HG03378 (cell line): ENCODE results near the gene CSTB.

Experiments
- ATAC-seq: cut with Tn5 transposase; IDR thresholded peaks from one replicate; pipeline ENCODE4 v1.9.1; 2021; ENCODE audit warnings: mild to moderate bottlenecking, moderate library complexity; ENCODE audit not compliant: unreplicated experiment

CSTB gene

DNA sequence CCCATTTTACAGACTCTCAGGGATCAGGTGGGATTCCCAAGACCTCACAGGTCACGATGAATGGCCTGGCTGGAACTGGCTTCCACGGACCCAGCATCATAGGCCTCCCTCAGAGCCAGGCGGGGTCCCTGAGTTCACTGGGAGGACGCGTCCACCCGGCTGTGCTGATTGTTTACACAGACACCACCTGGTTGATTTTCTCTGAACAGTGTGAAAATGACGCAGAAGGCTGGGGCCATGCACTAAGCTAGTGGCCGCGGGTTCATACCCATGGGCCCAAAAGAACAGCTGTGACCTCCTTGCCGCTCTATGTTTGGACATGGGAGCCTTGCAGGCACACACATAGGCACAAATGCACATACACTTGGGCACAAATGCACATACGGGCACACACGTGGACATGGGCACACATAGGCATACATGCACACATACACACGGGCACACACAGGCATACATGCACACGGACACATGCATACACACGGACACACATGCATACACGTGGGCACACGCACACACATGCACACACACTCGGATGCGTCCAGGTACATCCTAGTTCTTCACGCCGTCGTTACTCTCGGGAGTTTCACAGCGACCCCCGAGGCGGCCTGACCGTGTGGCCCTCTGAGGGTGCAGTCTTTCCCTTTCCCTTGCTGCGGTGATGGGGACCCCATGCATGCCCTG lies 23.2 kb downstream of the CSTB start:
- no peak for ATAC-seq

DNA sequence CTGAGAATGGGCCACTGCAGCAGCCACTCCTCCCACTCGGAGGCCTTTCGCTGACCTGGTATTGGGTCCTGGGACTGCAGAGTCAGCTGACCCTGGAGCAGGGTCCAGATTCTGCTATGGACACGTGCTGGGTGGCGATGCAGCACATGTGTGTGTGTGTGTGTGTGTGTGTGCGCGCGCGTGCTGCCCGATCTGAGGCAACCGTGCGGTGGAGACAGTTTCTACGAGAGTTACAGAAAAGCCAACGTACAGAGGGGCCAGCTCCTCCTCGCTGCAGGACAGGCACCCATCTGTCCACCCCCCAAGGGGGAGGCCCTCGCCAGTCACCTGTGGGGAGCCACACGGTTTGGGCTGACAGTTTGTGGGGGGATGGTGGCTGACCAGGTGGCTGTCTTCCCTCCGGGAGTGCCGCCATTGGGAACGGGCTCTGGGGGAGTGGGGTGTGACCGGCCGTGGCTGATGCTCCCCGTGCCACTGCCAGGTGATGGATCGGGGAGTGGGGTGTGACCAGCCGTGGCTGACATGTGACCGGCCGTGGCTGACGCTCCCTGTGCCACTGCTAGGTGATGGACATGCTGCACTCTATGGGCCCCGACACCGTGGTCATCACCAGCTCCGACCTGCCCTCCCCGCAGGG lies 24.0 kb downstream of the CSTB start:
- no peak for ATAC-seq

- ATAC-seq, result no peak
These were observed 25.6 kb downstream of the CSTB start for GRCh38 chr21:43750339-43751033.

DNA sequence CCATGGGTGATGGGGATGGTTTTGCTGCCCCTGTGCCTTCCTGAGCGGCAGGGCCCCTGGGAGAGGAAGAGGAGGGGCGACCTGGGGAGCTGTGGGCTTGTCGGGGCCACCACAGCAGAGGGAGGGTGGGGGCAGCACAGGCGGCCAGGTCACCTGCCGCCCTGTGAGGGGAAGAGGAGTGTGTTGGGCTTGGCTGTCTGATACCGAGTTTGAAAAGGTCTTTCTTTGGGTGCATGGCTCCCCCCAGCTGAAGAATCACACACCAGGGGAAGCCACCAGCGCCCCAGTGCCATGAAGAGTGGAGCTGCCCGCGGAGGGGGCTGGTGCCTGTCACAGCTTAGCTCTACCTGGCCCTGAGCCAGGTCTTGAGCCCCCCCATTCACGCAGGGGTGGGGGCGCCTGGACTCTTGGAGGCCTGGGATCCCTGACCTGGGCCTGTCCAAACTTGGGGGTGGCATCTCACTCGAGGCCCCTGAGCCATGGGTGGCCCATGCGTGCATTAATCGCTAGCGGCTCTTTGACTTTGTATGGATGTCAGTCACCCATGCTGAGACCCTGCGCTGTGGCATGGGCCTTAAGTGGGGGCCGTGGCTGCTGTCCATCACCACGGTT lies 26.4 kb downstream of the CSTB start:
- no peak for ATAC-seq

- no peak for ATAC-seq
These were observed 27.5 kb downstream of the CSTB start for GRCh38 chr21:43748622-43749021.

DNA sequence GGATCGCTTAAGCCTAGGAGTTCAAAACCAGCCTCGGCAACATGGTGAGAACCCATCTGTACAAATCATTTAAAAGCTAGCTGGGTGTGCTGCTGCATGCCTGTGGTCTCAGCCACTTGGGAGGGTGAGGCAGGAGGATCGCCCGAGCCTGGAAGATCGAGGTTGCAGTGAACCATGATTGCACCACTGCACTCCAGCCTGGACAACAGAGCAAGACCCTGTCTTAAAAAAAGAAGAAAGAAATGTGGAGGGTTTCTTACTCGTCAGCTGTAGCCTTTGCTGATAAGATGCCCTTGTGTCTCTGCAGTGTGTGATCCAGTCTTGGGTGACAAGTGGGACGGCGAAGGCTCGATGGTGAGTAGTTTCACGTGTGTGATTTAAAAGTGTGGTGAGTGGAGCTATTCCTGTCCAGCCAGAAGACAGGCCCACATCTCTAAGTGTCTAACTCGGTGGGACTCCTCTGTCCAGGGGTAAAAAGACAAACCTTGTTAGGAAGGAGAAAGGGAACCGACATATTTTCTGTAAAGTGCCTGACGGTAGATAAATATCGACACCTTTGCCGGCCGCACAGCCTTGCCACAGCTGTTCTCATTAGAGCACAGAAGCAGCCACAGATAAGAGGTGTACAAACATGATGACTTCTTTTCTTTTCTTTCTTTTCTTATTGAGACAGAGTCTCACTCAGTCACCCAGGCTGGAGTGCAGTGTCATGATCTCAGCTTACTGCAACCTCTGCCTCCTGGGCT lies 30.2 kb downstream of the CSTB start:
- ATAC-seq, result no peak

- no peak for ATAC-seq
These were observed 31.4 kb downstream of the CSTB start for GRCh38 chr21:43744725-43745124.

DNA sequence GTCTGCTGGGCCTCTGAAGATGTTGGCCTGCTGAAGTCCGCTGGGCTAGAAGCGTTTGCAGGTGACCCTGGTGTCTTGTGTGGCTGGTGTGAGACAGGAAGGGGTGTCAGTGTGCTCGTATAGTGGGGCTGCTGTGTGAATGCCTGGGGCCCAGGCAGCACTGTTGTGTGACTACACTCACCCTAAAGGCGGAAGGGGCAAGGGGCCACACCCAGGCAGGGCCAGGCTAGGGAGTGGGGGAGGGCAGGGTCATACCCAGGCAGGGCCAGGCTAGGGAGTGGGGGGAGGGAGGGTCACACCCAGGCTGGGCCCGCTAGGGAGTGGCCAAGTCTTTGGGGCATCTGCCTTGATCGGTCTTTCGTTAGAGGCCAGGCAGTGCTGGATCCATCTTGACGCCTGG lies 32.2 kb downstream of the CSTB start:
- ATAC-seq, result no peak

DNA sequence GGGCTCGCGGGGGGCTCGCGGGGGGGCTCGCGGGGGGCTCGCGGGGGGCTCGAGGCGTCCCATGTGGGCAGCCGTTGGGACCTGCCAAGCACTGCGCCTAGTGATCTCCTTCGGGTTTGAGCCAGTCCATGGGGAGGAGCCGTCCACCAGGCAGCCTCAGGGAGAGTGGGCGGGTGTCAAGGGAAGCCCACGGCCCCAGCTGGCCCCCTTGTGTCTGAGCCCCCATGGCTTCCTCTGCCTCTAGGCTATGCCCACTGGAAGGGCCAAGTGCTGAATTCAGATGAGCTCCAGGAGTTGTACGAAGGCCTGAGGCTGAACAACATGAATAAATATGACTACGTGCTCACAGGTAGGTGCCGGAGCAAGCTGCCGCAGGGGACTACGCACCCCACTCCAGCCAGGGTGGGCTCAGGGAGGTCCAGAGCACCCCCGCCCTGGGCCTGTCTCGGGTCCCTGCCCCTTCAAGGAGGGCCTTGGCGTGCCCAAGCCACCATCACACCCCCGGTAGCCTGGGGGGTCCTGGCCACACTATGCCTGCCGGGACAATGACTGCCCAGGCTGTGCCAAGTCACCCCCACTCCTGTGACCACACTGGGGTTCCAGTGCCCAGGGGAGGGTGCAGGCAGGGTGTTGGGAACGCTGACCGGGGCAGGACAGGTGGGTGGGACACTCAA lies 34.5 kb downstream of the CSTB start:
- no peak for ATAC-seq

- ATAC-seq, result no peak
These were observed 35.5 kb downstream of the CSTB start for GRCh38 chr21:43740497-43741156.

- no peak for ATAC-seq
These were observed 36.3 kb downstream of the CSTB start for GRCh38 chr21:43739621-43740435.

- no peak for ATAC-seq
These were observed 38.8 kb downstream of the CSTB start for GRCh38 chr21:43737158-43737950.

GRCh38 chr21:43736224-43736883 lies 39.8 kb downstream of the CSTB start:
- no peak for ATAC-seq

DNA sequence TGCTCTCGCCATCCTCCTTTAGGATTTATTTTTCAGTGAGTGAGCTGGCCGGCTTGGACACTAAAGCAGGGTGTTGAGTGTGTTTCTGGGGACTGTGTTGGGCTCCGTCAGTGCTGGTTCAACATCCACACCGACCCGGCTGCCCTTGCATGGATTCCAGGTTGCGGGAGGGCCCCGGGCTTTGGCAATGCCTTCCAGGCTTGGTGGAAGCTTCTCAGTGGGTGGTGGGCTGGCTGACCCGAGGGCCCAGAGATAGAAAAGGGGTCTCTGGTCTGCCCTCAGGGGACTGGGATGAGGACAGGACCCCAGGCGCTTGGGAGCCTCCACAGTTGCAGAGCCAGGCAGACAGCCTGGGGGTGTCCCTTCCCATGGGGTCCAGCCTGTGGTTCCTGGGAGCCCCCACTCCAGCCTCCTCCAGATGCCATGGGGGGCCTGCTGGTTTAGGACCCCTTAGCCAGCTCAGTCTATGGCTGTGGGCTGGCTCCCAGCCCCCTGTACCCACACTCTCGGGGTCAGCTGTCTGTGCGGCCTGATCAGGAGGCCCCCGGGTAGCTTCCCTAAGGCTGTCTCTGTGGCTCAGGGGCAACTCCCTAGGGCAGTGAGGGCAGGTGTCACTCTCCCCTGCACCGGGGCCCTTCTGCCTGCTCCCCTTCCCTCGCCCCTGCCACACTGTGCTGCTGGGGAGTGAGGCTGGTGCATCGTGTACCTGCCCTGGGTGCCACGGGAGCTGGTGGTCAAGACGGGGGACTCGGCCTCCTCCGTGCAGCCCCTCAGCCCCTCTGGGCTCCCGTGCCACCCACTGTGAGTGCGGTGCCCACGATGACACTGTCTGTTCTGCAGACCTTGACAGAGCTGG lies 40.6 kb downstream of the CSTB start:
- no peak for ATAC-seq

GRCh38 chr21:43734928-43735229 lies 41.2 kb downstream of the CSTB start:
- ATAC-seq, result no peak

DNA sequence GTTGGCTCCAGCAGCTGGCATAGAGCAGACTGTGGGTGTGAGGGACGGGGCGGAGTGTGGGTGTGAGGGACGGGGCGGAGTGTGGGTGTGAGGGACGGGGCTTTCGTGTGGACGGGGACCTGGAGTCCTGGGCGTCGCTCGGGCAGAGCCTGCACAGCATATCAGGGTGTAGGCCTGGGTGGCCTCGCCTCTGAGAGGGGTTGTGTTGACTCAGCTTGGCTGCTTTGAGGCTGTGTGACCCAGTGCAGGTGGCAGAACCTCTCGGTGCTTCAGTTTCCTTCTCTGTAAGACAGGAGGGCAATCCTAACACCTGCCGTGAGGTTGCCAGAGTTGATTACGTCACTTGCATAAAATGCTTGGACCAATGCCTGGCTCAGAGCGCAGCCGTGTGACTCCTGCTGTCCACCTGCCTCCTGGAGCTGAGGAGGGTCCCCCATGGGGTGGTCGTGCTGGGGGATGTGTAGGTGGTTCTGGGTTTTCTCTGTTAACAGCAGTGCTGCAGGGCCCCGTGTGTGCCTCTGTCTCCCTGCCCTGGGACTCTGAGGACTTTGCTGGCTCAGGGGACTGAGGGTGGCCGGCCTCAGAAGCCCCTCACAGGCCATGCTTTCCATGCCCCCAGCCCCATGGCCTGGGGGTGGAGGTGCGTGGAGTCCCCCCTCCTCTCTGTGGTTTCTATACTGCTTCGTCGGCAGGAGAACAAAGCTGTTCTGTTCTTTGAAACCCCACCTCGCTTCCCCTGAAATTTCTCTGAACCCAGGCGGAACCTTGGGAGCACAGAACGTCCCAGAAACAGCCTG lies 41.8 kb downstream of the CSTB start:
- no peak for ATAC-seq
